Measurements from ENCODE around the gene DNASE2B.
A peak's percentile ranks its signal among the peaks of the same experiment; 100 is the strongest.
"Not testable (repeated sequence)": the region's sequence is repeated elsewhere in the genome, so short reads cannot be mapped to it uniquely, and the experiment has no call there.

Gene DNASE2B

DNA sequence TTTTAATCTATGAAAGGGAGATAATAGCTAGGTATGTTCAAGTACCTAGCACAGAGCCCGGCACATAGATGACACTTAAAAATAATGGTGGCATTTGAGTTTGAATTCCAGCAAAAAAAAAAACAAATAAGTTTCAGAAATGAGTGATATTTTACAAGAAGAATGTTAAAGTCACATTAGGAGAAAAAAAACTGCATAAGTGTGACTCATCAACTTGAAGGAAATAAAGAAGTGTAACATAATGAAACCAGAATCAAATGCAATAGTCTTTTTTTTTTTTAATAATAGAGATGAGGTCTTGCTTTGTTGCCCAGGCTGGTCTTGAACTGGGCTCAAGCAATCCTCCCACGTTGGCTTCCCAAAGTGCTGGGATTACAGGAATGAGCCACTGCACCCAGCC, 17.1 kb downstream of the DNASE2B start:
- DNase-seq (ENCODE audit: low spot score) = no peak

DNA sequence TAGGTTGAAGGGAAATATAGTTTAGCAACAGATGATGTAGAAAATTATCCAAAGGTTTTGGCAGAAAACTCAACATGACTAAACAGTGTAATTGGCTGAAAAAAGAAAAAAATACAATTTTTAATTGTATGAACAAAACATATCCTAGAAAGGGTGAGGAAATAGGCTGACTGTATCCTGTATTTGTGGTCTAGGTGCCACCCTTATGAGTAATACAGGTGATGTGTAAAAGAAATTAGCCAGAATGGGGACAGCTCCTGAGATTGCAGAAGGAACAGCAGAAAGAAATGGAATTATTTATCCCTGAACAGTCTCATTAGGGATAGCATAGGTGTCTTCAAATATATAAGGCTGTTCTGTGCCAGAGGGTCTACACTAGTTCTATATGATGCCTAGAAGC, 24.6 kb downstream of the DNASE2B start:
- DNase-seq (ENCODE audit: low spot score) = no peak

DNA sequence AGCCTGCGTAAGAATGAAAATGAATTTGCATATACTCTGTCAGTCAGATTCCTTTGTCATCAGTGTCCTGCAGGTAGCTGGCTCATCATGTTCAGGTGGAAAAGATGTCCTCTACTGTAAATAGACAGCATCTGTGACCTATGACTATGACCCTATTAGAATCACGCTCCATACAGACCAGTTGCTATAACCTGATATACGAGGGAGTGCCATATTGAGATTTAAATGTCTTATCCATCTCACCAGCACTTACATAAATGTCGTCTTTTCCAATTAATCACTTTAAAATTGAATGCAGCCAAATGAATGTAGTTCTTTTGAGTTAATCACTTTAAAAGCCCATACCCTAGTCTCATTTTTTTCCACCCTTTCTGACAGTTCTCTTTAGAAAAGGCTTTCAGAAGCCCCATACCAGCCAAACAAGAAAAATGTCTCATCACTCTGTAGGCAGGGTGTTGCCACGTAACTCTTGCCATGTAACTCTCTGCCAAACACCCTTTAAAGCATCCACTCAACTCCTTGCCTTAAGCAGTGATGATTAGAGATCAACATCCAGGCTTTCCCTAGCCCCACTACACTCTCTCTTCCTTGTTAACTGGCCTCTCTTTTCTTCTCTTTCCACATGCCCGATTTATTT, 26.3 kb downstream of the DNASE2B start:
- DNase-seq (ENCODE audit: low spot score) = no peak

DNA sequence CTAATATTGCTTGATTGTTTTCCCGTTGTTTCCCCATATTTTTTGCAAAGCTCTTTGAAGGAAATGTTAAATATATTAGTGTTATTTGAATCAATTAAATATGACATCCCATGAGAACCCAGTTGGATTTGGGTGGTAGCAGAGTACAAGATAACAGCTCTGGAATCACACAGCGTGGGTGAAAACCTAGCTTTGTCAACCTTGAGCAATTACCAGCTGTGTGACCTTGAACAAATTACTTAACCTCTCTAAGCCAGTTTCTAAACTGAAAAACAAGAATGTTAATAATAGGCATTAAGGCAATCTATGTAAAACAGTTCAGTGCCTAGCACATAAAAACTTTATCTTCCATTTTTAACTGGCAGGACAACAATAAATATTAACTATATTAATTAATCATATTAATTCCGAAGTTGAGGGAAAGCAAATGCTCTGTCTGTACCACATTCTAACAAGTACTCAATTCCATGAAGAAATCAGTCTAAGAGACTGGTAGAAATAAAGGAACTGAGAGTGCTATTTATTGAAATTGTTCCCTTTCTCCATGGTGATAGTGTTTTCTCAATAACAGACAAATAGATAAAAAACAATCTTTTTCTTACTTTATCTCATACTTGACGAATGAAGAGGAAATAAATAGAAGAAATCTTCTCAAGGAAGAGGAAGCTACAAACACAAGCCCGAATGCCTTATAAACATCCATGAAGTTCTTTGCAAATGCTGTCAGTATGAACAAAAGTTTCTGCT, 27.0 kb downstream of the DNASE2B start:
- no peak for DNase-seq (ENCODE audit: low spot score)

DNA sequence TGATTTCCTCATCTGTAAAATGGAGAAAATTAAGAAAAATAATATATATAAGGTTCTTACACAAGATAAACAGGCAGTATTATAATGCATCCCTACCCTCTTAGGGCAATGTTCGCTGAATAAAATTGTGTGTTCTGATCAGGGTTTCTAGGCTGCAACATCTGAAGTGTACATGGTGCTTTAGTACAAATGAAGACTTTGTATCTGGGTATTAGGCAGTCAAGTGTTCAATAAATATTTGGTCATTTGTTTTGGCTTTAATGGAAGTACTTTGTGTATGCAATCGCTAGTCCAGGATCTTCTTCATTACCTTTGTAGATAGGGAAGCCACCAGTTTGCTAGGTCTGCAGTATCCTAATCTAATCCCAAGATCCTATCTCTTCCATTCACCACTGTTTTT, 28.1 kb downstream of the DNASE2B start:
- DNase-seq (ENCODE audit: low spot score) = no peak

DNA sequence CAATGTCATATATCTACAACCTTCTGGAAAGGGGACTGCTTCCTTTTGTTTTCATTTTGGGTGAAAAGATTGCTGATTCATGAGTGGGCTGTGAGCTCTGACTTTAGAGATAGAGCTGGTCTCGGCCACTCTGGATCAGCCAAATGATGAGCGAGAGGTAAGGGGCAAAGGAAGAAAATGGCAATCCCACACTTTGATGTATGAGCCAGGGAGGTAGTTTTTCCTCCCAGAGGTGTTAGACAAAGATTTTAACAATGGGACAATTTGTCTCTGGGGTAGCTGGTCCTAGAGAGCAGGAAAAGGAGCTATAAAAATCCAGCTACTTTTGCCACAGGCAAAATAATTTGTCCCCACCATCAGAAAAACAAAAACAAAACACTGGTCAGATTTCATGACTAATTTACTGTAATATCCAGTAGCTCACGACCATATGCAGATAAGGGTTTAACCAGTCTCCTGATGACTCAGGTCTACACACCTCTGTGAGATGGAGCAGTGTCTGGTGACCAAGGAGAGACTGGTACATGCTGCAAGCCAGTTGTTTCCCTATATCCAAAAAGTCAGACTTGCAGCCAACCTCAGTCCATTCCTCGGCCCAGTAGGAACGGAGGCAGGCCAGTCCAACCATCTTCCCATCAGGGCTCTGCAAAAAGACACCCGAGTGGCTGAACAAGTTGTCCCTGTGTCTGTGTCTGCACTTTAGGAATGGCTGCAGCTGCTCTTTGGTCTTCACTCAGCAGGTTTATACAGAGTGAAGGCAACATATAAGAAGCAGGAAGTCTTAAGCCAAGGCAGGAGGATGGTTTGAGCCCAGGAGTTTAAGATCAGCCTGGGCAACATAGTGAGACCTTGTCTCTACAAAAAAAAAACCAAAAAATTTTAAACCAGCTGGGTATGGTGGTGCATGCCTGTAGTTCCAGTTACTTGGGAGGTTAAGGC, 29.2 kb downstream of the DNASE2B start:
- no peak for DNase-seq (ENCODE audit: low spot score)

DNA sequence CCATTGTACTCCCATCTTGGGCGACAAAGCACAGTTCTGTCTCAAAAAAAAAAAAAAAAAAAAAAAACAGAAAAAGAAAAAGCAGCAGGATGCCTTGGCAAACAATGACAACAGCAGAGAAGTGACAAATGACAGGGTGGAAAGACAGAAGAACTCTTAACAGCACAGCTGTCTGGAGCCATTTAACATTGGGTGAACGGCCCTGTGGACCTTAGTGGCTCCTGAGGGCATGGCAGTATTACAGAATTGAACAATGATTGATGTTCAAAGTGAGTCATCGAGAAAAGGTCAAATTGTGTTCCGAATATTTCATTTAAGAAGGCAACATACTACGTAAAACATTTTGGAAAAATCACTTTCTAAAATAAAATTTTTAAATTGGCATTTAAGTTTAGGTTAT, 30.0 kb downstream of the DNASE2B start:
- no peak for DNase-seq (ENCODE audit: low spot score)

DNA sequence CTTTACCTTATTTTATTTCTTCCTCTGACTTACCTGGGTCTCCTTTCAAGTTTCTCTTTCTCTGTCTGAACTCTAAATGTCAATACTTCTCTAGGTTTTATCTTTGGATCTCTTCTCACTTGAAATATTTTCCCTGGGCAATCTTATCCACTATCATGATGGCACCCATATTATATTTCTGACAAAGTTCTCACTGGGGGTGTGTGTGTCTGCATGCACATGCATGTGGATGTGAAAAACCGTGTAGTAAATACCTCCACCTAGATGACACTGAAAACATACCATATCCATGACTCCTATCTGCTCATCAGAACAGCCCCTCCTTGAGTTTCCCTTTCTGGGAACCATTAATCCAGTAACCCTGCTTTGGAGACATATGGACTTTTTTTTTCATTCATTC, 30.9 kb downstream of the DNASE2B start:
- DNase-seq (ENCODE audit: low spot score) = no peak

DNA sequence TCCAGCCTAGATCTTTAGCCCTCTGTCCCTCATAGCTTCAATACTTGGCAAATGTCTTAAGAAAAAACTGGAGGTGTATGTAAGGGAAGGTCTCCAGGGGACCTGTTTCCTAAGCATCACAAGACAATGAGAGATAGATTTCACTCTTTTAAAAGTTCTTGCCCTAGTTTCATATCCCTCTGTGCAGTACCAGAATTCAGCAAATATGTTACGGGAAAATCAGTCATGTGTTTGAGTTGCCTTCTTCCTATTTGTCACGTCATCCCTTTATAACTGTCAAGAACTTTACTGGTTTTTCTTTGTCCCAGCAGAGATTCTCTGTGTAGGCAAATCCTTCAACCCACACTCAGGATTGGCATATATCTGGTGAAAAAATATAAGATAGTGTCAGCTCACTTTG, 32.3 kb downstream of the DNASE2B start:
- DNase-seq (ENCODE audit: low spot score) = no peak

DNA sequence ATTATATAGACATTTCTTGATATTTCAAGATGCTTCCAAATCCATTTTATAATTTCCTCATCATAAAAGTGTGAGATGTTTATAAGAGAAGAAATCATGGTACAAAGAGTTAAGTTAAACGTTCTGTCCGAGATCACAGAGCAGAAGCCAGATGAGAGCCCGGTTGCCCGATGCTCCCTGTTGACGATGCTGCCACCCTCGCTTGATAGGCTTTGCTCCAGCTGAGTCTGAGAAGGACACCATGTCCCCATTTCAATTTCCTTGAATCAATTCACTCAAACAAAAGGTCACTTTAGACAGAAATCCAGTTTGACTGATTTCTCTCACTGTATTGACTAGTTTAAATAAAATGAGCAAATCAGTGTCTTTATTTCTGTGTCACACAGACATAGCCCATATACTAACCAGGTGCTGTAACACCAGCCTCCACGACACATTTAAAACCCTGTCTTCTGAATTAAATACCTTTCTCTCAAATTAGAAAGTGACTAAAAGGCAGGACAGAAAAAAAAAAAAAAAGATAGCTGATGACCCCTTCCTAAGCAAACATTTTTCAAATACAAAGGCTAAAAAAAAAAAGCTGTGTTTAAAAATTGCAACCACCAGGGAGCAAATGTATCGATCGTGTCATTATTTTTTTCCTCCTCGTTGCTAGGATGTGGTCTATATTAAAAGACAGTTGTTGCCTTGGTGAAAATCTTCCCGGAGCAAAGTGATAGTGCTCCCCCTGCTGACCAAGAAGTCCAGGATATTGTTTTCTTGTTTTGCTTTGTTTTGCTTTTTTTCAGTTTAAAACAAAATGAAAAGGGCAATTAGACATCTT, 35.2 kb downstream of the DNASE2B start:
- peak; percentile 37 for DNase-seq (ENCODE audit: low spot score)

DNA sequence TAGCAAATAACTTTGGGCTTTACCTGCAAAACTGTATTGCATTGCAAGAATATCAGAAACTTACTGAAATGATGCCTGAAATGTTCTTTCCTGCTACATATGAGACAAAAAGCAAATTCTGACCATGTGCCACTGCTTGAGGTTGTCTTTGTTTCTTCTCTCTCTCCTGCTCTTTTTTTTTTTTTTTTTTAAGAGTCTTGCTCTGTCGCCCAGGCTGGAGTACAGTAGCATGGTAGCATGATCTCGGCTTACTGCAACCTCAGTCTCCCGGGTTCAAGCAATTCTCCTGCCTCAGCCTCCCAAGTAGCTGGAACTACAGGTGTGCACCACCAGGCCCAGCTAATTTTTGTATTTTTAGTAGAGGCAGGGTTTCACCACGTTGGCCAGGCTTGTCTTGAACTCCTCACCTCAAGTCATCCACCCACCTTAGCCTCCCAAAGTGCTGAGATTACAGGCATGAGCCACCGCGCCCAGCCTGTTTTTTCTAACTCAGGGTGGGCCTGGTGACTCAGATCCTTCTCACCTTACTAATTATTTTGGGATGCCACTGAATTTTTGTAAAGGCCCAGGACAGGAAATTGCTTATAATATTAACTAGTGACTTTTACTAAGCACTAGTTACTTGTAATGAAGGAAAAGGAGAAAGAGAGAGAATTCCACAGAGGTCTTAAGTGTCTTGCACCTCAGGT, 35.9 kb downstream of the DNASE2B start:
- DNase-seq (ENCODE audit: low spot score) = no peak

DNA sequence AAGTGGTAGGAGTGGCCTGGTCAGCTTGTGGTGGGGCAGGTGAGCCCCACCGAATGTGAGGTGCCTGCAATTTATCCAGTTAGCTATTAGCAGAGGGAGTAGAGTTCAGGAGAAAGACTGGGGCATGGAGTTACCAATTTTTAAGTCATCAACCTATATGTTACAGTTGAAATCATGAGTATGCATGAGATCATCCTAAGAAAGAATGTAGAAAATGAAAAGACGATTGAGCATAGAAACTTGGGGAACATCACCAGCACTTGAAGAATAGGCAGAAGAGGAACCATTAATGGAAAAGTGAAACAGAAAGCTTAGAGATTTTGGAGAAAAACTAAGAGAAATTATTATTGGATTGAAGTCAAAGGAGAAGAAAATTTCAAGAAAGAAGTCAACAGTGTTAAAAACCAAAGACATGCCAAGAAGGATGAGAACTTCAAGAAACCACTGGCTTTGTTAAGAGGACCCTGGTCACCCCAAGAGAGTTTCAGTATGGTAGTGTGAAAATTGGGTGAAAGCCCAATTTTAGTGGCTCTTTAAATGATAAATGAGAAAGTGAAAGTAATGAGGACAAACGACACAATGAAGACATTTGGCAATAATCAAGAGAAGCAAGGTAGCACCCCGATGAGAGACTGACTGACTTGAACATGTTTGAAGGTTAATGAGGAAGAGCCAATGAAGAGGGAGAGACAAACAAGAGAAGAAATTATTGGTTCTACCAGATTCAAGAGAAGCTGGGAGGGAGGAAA, 36.7 kb downstream of the DNASE2B start:
- no peak for DNase-seq (ENCODE audit: low spot score)

DNA sequence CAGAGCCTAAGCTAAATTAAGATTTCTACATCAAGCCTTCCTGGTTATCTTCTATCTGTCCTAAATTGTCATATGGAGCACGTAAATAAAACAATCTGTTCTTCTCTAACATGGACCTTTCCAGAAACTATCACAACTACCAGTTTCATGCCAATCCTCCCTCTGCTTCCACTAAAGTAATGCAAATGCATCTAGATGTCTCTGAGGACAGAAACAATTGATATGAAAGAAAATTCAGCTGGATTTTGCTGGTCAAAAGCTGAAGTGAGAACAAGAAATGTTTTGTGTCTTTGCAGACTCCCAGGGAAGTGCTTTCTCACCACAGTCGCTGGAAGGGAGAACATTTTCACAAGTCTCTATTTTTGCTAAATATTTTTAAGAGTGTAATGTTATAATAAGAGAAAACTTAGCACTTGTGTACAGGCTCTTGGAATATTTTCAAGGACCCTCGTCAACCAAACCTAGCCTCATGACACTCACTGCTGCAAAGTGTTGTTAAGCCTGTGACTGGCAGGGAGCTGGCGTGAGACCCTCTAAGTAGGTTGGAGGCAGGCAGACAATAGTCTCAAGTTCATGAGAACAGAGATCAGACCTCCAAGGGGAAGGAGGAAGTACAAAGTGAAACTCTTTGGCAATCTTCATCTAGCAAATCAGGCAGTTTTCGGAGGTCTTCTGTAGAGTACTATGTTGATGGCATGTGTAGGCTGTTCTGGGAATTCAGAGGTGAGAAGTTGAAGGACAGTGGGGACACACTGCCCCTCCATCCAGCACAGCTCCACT, 38.8 kb downstream of the DNASE2B start:
- DNase-seq (ENCODE audit: low spot score) = no peak

DNA sequence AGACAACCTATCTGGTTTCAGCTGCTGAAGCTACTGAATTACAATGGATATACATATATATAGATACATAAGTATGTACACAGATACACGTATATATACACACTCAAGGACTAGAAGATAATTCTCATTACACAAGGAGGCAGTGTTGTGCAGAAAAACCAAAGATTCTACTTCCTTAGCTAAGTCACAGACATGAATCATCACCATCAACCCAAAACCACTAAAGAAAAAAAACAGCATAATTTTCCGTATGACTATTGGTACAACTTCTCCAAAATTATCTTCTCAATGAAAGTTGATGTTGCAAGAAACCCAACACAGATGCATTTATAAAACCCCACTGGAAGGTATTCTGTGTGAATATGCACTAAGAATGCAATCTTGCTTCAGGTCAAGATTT, 44.0 kb downstream of the DNASE2B start:
- peak; percentile 71 for DNase-seq (ENCODE audit: low spot score)

DNA sequence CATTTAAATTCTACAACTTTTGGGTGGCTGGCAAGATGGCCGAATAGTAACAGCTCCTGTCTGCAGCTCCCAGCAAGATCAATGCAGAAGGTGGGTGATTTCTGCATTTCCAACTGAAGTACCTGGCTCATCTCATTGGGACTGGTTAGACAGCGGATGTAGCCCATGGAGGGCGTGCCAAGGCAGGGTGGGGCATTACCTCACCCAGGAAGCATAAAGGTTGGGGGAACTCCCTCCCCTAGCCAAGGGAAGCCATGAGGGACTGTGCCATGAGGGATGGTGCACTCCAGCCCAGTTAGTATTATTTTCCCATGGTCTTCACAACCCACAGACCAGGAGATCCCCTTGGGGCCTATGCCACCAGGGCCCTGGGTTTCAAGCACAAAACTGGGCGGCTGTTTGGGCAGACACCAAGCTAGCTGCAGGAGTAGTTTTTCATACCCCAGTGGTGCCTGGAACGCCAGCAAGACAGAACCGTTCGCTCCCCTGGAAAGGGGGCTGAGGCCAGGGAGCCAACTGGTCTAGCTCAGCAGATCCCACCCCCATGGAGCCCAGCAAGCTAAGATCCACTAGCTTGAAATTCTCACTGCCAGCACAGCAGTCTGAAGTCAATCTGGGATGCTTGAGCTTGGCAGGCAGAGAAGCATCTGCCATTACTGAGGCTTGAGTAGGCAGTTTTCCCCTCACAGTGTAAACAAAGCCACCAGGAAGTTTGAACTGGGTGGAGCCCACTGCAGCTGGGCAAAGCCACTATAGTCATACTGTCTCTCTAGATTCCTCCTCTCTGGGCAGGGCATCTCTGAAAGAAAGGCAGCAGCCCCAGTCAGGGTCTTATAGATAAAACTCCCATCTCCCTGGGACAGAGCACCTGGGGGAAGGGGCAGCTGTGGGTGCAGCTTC, 44.7 kb downstream of the DNASE2B start:
- DNase-seq (ENCODE audit: low spot score) = not testable (repeated sequence)

DNA sequence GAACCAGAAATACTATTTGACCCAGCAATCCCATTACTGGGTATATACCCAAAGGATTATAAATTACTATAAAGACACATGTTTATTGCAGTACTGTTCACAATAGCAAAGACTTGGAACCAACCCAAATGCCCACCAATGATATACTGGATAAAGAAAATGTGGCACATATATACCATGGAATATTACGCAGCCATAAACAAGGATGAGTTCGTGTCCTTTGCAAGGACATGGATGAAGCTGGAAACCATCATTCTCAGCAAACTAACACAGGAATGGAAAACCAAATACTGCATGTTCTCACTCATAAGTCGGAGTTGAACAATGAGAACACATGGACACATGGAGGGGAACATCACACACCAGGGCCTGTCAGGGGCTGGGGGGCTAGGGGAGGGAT, 50.4 kb downstream of the DNASE2B start:
- not testable (repeated sequence) for DNase-seq (ENCODE audit: low spot score)

DNA sequence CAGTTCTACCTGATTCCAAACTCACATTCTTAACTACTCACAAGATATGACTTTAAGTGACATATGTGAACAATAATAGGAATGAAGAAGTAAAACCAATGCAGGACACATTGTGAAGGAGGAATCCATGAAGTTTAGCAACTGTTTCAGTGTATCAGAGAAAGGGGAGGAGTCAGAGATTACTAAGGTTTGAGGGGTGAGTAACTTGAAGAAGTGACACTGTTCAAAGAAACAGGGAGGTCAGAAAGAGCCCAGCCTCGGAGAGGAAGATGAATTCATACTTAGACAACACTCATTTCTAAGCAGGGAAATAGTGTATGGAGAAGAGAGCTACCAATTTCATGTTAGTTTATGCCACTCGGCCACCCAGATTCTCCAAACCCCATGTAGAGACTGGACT, 52.6 kb downstream of the DNASE2B start:
- no peak for DNase-seq (ENCODE audit: low spot score)

DNA sequence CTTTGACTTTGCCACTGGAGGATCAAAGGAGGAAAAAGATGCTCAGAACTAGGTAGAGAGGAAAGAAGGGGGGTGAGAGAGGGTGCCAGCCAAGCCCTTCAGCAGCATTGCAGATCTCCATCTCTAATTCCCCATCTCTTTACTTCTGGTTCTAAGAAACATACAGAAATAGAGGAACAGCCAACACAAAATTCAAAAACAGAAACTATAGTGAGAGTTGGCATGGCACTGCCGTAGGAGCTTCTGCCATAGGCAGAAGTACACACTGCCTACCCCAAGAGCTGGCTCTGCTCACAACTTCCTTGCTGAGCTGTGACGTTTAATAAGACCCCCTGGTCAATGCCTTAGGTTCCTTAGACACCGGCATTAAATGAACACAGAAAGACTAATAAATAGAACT, 54.2 kb downstream of the DNASE2B start:
- DNase-seq (ENCODE audit: low spot score) = no peak

DNA sequence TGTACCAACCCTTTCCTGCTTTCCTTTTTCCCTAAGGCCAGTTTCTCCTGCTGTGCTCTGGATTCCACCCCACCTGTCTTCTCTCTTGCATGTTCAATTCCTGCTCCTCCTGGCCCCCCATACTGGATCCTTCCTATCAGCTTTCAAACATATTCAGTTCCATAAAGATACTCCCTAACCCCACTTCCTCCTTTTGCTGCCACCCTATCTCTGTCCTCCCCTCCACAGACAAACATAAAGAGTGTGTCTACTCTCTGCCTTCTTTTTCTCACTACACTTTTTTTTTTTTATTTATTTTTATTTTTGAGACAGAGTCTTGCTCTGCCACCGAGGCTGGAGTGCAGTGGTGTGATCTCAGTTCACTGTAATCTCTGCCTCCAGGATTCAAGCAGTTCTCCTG, 63.8 kb downstream of the DNASE2B start:
- DNase-seq (ENCODE audit: low spot score) = no peak
